Endodermal cell (in vitro differentiated cells): ENCODE measurements around the gene AGR3. TPM values are rescaled to one million over a fixed set of nuclear protein-coding genes. Genes with fewer than 3 reads are reported as not detected.

Source experiments
- DNase-seq: peaks from one replicate; pipeline ENCODE4 v3.0.0-alpha.2; 2017
- H3K27ac ChIP-seq: 2 replicates; pipeline ENCODE4 v1.5.1; 2013; ENCODE audit warnings: mild to moderate bottlenecking, low read depth, low read length, moderate library complexity
- H3K27me3 ChIP-seq: 2 replicates; pipeline ENCODE4 v1.6.1; 2013; ENCODE audit warnings: mild to moderate bottlenecking, low read length, moderate library complexity; ENCODE audit not compliant: insufficient read depth, control insufficient read depth, poor library complexity, severe bottlenecking
- H3K36me3 ChIP-seq: 2 replicates; pipeline ENCODE4 v1.7.0; 2013; ENCODE audit warnings: mild to moderate bottlenecking, low read length, moderate library complexity; ENCODE audit not compliant: control insufficient read depth, insufficient read depth
- H3K4me1 ChIP-seq: one replicate; pipeline ENCODE4 v1.7.0; 2013; ENCODE audit warnings: low read length; ENCODE audit not compliant: control insufficient read depth, insufficient read depth
- H3K4me3 ChIP-seq: 2 replicates; pipeline ENCODE4 v1.5.1; 2013; ENCODE audit warnings: mild to moderate bottlenecking, low read length, moderate library complexity
- H3K9ac ChIP-seq: 2 replicates; pipeline ENCODE4 v1.6.1; 2013; ENCODE audit warnings: mild to moderate bottlenecking, low read length, moderate library complexity; ENCODE audit not compliant: poor library complexity, severe bottlenecking; ENCODE audit errors: extremely low read depth
- H3K9me3 ChIP-seq: 2 replicates; pipeline ENCODE4 v1.6.1; 2013; ENCODE audit warnings: mild to moderate bottlenecking, low read length, moderate library complexity; ENCODE audit not compliant: control insufficient read depth
- H3K27ac Mint-ChIP-seq: 2 replicates; pipeline ENCODE4 v1.8.0; 2020; ENCODE audit warnings: mixed read lengths
- H3K27me3 Mint-ChIP-seq: 2 replicates; pipeline ENCODE4 v1.8.0; 2021; ENCODE audit warnings: mild to moderate bottlenecking, mixed read lengths; ENCODE audit not compliant: insufficient read depth
- H3K36me3 Mint-ChIP-seq: 2 replicates; pipeline ENCODE4 v1.8.0; 2020; ENCODE audit warnings: low read depth, mixed read lengths
- H3K4me1 Mint-ChIP-seq: 2 replicates; pipeline ENCODE4 v1.8.0; 2020; ENCODE audit warnings: mixed read lengths
- H3K4me3 Mint-ChIP-seq: 2 replicates; pipeline ENCODE4 v1.8.0; 2020; ENCODE audit warnings: mild to moderate bottlenecking, moderate library complexity, mixed read lengths
- H3K9me3 Mint-ChIP-seq: 2 replicates; pipeline ENCODE4 v1.8.0; 2020; ENCODE audit warnings: mild to moderate bottlenecking, mixed read lengths
- WGBS, 2 experiments: methylation state at CpG; one replicate each; pipeline versions ENCODE4 v1.1.5 to v1.1.7; 2013; ENCODE audit warnings: missing lambda C conversion rate in 2 of 2, mixed read lengths in 1 of 2; ENCODE audit not compliant: insufficient coverage in 1 of 2, insufficient read length in 1 of 2; 5-methylcytosine and 5-hydroxymethylcytosine counted together
- long read RNA-seq, 4 experiments: library from polyadenylated mRNA in 2 of 4; library from RNA in 1 of 4; library from capped mRNA in 1 of 4; stranded (forward) in 3 of 4; unstranded in 1 of 4; transcript quantifications; one replicate each; pipeline ENCODE4 v2.0.0, GENCODE V29; 2020 to 2021; ENCODE audit warnings: inconsistent platforms in 1 of 4
- polyA plus RNA-seq, 2 experiments: library from polyadenylated mRNA; stranded (reverse); fragments of 50-300 nt; gene quantifications; one replicate each; pipeline ENCODE4 v1.2.3, GENCODE V29; 2013
- total RNA-seq, 2 donors: library from RNA; stranded (reverse); fragmentation: NEBNext Ultra II Directional in 1 of 2; extraction: Animal tissue kit (Norgen Biotek cat#: 25700) in 1 of 2; gene quantifications; 2 replicates in 1 of 2; 3 replicates in 1 of 2; pipeline ENCODE4 v1.2.1, GENCODE V29; 2021
- TF ChIP-seq, protein P1 (sequence below): fragments of 200-600 bp; sonication (generic); conservative IDR thresholded peaks from 2 replicates; pipeline ENCODE4 v1.5.0; 2021; ENCODE audit warnings: antibody characterized with exemption, mild to moderate bottlenecking

The AGR3 gene
- total RNA-seq: not detected
- not detected for polyA plus RNA-seq (2013, experiment 1 of 2)
- polyA plus RNA-seq (2013, experiment 2 of 2): not detected
- long read RNA-seq, experiment 1: 0 reads
- long read RNA-seq, experiment 2: 0 reads
- long read RNA-seq, experiment 3: 0 reads
- long read RNA-seq, experiment 4: 0 reads

DNA sequence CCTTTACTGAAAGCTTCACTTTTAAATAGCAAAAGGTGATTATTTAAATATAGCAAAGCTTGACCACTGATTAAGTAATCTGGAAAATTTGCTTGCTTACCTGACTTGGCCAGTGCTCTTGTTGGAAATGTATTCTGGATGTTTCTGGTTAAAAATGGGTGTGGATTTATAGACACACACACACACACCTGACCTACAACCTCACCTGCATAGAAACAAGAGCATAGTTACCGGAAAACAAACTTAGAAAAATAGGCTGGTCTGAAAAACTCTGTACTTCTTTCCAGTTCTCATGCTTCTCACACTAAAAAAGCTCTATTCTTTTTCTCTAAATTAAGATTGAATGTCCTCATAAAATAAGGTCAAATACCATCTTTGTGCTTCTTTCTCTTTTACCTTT lies at the start of gene AGR3:
AGR3 (minus strand) TSS at position 140 of the 400 bp plus-strand sequence. CDS start 3,365 bp downstream, outside the sequence.
- Mint-ChIP-seq H3K4me1 (no peaks in the 10 kb centered on the region), H3K4me3 (no peak within 1 kb of the TSS), H3K27ac (no peak within 1 kb of the TSS), H3K27me3 (no peaks in the 10 kb centered on the region), H3K36me3 (no peaks in the 10 kb centered on the region), H3K9me3 (no peaks in the 10 kb centered on the region)
- Histone ChIP-seq H3K4me1 (no peaks in the 10 kb centered on the region), H3K27ac (no peak within 1 kb of the TSS), H3K4me3 (no peak within 1 kb of the TSS), H3K9ac (no peak within 1 kb of the TSS), H3K9me3 (no peaks in the 10 kb centered on the region), H3K36me3 (no peaks in the 10 kb centered on the region), H3K27me3 (no peaks in the 10 kb centered on the region)
- no peak for DNase-seq
- TF ChIP-seq, protein P1, sequence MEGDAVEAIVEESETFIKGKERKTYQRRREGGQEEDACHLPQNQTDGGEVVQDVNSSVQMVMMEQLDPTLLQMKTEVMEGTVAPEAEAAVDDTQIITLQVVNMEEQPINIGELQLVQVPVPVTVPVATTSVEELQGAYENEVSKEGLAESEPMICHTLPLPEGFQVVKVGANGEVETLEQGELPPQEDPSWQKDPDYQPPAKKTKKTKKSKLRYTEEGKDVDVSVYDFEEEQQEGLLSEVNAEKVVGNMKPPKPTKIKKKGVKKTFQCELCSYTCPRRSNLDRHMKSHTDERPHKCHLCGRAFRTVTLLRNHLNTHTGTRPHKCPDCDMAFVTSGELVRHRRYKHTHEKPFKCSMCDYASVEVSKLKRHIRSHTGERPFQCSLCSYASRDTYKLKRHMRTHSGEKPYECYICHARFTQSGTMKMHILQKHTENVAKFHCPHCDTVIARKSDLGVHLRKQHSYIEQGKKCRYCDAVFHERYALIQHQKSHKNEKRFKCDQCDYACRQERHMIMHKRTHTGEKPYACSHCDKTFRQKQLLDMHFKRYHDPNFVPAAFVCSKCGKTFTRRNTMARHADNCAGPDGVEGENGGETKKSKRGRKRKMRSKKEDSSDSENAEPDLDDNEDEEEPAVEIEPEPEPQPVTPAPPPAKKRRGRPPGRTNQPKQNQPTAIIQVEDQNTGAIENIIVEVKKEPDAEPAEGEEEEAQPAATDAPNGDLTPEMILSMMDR: no peak
- 93 to 100% methylated on average over 1 of the region's 1 CpG for WGBS, 2 experiments

DNA sequence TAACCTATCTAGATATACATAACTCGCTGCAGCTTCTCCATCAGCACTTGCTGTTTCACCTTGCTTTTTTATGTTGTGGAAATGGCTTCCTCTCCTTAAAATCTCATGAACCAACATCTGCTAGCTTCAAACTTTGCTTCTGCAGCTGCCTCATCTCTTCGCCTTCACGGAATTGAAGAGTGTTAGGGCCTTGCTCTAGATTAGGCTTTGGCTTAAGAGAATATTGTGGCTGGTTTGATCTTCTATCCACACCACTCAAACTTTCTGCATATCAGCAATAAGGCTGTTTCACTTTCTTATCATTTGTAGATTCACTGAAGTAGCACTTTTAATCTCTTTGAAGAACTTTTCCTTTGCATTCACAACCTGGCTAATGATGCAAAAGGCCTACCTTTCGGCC lies 49.2 kb upstream of the AGR3 start:
- H3K4me3 Mint-ChIP-seq: no peak overlapping the region
- H3K27me3 Mint-ChIP-seq: no peaks in the 10 kb centered on the region
- H3K9me3 Mint-ChIP-seq: peaks cover 2% of the 10 kb centered on the region
- Histone ChIP-seq H3K9me3 (peaks cover 7% of the 10 kb centered on the region), H3K9ac (no peak overlapping the region), H3K4me1 (no peaks in the 10 kb centered on the region), H3K36me3 (no peaks in the 10 kb centered on the region), H3K27ac (no peak overlapping the region), H3K4me3 (no peak overlapping the region), H3K27me3 (no peaks in the 10 kb centered on the region)
- TF ChIP-seq, protein P1: no peak
- H3K4me1 Mint-ChIP-seq: peaks cover 18% of the 10 kb centered on the region
- 89 to 94% methylated on average over 3 to 4 of the region's 4 CpGs for WGBS, 2 experiments
- no peak for DNase-seq
- no peak overlapping the region for H3K27ac Mint-ChIP-seq
- no peaks in the 10 kb centered on the region for H3K36me3 Mint-ChIP-seq

DNA sequence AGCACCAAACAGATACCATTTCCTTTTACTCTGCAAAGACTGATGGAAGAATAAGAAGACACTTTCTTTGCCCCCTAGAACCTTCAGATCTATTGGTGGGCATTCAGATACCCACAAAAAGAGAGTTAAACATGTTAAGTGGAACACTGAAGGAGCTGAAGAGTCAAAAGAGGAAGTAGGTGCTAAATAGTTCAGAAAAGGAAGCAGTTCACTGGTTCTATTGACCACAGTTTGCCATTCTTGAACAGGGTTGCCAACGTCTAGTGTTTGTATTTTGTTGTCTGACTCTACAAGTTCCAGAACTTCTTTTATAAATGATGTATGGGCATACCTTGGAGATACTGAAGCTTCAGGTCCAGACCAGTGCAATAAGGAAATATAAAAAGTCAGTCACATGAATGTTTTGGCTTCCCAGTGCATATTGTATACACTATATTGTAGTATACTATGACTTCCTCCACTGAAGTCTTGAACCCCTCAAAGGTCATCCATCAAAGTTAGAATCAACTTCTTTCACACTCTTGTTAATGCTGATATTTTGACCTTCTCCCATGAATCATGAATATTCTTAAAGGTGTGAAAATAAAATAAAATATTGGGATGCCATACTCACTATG lies 47.5 kb upstream of the AGR3 start:
- H3K9ac ChIP-seq: no peak overlapping the region
- H3K4me3 ChIP-seq: no peak overlapping the region
- DNase-seq: no peak
- WGBS, 2 experiments: 70 to 100% methylated on average over 1 of the region's 1 CpG
- Mint-ChIP-seq H3K4me3 (no peak overlapping the region), H3K27me3 (no peaks in the 10 kb centered on the region), H3K27ac (no peak overlapping the region), H3K36me3 (no peaks in the 10 kb centered on the region), H3K4me1 (peaks cover 18% of the 10 kb centered on the region), H3K9me3 (peaks cover 2% of the 10 kb centered on the region)
- H3K9me3 ChIP-seq: peaks cover 7% of the 10 kb centered on the region
- H3K36me3 ChIP-seq: no peaks in the 10 kb centered on the region
- no peaks in the 10 kb centered on the region for H3K4me1 ChIP-seq
- no peaks in the 10 kb centered on the region for H3K27me3 ChIP-seq
- TF ChIP-seq, protein P1: no peak
- no peak overlapping the region for H3K27ac ChIP-seq
